Measurements from ENCODE around the gene ARHGAP15.

Gene ARHGAP15

DNA sequence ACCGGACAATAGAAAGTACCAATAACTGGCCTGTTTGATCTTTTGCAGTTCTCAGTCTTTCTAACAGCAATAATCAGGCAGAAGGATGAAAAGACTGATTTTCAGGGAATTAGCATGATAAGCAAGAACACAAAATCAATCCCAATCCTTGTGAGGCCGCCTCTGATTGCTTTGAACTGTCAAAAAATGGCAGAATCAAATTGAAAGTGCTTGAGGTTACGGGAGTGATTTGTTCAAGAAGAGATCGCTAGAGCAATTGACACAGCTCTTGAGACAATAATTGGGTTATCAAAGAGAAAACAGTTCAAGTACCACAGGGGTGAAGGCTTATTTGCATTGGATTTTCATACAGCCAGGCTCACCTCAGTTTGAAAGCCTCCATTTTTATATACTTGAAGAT, 663.4 kb downstream of the ARHGAP15 start:
- in situ Hi-C loops (cut with HindIII; ENCODE audit: low sequenced_read_pairs), result no loop called here

DNA sequence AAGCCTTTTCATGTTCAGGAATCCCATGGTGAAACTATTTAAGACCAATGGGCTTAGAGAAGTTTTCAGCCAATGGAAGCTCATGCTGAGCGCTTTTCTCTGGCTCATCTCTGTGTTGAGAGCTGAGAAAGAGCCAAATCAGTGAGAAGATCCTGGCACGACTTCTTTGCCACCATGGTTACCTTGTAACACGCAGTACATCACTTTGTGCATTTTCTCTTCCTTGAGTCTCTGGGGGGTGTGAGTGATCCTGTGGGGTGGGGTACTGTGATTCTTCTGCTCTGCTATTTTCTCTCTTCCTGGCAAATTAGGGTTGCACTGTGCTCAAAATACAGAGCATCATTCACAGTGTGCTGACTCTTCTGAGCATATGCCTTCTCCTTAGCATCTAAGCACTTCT, 664.2 kb downstream of the ARHGAP15 start:
- in situ Hi-C loops (cut with HindIII; ENCODE audit: low sequenced_read_pairs), result no loop called here

DNA sequence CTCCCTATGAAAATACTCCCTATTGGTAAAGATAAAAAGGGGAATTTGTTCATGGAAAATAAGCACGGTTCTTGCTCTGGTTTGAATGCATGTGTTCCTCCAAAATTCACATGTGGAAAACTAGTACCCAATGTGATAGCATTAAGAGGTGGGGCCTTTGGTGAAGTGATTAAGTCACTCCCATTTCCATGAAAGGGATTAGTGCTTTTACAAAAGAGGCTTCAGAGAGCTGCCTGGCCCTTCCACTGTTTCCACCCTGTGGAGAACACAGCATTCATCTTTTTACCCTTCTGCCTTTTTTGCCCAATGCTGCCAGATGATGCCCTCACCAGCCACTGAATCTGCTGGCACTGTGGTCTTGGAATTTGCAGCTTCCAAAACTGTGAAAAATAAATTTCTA, 666.8 kb downstream of the ARHGAP15 start:
- in situ Hi-C loops (cut with HindIII; ENCODE audit: low sequenced_read_pairs), result no loop called here

DNA sequence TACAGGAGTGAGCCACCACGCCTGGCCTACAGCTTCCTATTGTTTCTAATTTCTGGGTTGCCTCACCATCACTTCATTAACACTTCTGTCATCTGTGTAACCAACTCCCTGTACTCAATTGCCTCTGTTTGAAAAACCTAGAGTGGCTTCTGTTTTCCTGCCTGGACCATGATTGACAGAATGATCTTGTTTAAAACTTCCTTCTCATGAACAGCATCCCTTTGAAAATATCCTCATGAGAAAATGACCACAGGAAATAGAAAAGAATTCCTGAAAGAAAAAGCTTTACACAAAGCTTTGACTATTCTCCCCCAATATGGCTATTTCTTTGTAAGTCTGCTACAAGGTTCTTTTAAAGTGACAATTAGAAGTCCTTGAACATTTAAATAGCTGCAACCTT, 672.3 kb downstream of the ARHGAP15 start:
- in situ Hi-C loops (cut with HindIII; ENCODE audit: low sequenced_read_pairs), result no loop called here

DNA sequence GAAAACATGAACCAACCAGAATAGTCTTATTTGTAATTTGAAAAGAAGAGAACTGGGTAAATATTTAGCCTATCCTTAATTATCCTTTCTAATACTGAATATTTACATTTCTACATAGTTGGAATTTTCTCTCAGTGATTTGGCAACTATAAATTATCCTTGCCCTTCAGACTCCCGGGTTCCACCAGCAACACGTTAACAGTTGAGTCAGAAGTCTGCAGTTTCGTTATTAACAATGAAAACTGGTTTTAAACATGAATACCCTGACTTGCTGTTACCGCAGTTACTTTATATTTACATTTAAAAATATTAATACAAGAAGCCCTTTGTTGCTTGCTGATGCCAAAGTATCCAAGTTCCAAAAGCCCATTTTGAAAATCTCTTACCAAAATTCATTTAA, 673.0 kb downstream of the ARHGAP15 start:
- in situ Hi-C loops (cut with HindIII; ENCODE audit: low sequenced_read_pairs), result no loop called here

DNA sequence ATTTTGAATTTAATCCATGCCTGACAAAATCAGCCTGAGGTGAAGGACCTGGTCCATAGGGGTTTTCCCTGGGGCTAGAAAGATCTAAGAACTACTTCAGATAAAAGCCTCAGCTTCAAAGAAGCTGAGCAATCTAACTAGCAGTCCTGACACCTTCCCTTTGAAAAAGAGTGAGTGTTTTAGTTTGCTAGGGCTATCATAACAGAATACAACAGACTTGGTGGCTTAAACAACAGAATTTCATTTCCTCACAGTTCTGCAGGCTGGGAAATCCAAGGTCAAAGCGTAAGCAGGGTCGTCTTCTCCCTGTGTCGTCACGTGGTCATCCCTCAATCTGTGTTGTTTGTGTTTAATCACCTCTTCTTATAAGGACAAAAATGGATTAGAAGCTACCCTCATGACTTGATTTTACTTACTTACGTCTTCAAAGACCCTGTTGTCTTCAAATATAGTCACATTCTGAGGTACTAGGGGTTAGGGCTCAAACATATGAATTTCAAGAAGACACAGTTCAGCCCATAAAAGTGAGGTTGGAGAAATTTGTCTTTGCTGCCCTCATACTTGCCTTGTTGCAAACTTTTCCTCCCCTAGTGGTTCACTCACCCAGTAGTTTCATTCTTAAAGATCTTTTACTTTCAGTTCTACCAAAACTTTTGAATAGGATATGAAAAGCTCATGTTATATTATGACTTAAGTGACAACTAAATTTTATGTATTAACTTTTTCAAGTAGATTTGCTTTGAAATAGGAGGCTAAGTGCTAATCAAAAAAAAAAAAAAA, 673.8 kb downstream of the ARHGAP15 start:
- in situ Hi-C loops (cut with HindIII; ENCODE audit: low sequenced_read_pairs), result no loop called here

DNA sequence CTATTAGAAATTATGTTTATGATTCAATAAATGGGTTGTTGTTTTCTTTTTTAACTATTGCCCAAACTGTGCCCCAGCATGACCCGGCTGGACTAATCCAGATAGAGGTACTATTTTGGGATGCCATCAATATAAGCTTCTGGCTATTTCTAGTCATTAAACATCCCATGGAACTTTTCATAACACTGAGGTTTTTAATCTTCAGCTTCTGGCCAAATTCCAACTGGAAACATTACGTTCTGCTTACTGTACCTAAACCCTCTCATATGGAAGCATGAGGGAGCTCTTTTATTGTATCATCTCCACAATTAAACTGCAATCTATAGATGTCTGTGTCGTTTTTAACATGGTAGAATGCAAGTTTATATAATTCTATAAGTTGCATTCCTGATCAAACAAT, 674.7 kb downstream of the ARHGAP15 start:
- in situ Hi-C loops (cut with HindIII; ENCODE audit: low sequenced_read_pairs), result no loop called here

DNA sequence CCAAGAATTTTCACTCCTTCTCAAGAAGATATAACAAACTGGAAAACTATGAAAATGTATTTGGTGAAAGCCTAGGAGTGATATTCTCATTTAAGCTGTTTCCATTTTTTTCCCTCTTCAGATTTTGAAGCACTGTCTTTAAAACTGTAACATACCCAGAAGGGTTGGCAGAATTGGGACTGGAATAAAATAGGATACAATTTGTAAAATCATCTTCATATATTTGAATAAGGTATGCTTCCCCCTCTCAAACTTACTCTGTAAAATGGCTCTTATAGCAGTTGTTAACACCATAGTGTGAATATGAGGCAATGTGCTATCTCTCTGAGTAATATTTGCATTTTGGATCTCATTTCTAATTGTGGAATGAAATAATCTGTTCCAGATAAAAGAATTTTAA, 676.4 kb downstream of the ARHGAP15 start:
- in situ Hi-C loops (cut with HindIII; ENCODE audit: low sequenced_read_pairs), result no loop called here

DNA sequence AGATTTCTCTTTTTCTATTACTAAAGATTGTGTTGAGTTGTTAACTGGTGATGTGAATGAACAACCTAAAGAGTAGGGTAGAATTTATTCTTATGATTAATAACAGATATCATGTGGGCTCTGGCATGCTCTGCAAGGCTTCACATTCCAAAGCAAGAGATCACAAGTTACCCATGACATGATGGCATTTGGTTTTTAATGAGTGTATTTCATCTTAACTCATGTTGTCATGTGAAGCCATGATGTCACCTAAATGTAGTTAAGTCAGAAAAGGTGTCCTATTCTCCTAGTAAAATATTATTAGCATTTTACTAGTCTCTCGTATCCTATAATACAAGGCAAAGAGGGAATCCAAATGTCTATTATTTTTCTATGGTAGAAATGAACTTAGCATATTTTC, 678.0 kb downstream of the ARHGAP15 start:
- in situ Hi-C loops (cut with HindIII; ENCODE audit: low sequenced_read_pairs), result no loop called here

DNA sequence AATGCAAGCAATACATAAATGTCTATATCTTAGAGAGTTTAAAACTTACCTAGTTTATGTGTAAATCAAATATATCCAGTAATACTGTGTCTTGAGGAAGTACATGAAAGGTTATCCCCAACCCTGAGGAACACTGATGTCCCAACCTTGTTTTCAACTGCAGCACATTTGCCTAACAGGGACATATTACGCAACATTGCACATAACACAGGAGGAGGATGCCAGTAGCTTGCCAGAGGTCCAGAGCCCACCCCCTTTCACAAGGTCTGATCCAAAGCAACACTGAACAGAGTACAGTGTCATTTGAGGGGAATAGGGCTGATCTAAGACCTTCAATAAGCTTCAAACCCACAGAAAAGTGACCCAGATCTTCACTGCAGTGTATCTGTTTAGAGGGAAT, 678.5 kb downstream of the ARHGAP15 start:
- in situ Hi-C loops (cut with HindIII; ENCODE audit: low sequenced_read_pairs), result no loop called here

DNA sequence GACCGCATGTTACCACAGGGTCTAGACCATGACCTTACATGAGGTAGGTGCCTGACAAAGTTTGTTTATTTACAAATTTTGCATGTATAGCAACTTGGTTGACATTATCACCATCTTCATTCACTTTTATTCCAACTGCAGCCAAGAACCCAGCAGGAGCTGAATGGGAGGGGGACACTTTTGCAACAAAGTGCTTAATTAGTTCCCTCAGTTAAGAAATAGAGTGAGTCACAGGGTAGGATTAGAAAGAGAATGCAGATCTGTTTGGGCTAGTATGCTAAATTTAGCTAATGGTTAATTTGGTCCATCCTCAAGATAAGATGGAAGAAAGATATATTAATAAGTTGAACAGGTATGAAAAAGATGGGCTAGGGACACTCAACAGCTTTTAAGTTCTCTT, 678.9 kb downstream of the ARHGAP15 start:
- in situ Hi-C loops (cut with HindIII; ENCODE audit: low sequenced_read_pairs), result no loop called here

DNA sequence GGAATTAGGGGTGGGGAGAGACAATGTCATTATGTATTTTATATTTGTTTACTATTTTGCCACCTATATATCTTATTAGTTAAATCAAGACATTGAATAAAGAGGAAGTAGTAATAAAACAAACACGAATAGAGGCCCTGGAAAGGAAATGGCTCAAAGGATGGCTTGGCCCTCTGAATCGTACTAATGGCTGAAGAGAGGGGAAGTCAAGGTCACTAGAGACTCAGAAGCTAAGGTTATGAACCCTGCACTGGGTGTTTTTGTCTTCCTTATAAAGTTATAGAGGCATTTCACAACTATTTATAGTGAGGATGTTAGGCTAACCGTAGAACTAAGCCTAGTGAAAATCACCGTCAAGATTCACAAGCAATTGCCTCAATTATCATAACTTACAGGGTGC, 685.9 kb downstream of the ARHGAP15 start:
- in situ Hi-C loops (cut with HindIII; ENCODE audit: low sequenced_read_pairs), result no loop called here

DNA sequence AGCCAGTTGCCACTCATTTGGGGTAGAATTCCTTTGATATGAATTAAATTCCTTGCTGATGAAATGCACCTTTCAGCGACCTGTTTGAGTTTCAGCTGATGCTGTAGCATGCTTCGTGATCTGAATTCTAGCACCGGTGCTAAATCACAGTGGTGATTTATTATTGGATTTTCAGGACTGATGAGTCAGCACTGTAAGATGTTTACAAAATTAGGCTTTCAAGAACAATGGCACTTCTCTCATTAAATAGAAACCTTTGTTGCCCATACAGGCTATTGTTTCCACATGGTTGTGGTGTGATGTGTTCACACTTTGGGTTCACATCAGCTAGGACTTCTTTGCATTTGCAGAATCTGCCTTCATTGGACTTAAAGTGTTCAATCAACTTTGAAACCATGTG, 687.7 kb downstream of the ARHGAP15 start:
- in situ Hi-C loops (cut with HindIII; ENCODE audit: low sequenced_read_pairs), result no loop called here
